Hepatocyte (in vitro differentiated cells): ENCODE data around the gene TMEFF2.

ENCODE experiments used
- EZH2 ChIP-seq: fragments of 200-600 bp; sonication (generic); IDR thresholded peaks from 2 replicates; pipeline ENCODE4 v1.6.1; 2016; ENCODE audit warnings: antibody characterized with exemption, mild to moderate bottlenecking, borderline replicate concordance
- EZH2phosphoT487 ChIP-seq: fragments of 200-600 bp; sonication (generic); IDR thresholded peaks from one replicate; pipeline ENCODE4 v1.6.1; 2018; ENCODE audit warnings: antibody characterized with exemption, mild to moderate bottlenecking, low read depth, moderate library complexity; ENCODE audit not compliant: unreplicated experiment, severe bottlenecking
- TF ChIP-seq, protein P1 (sequence below): fragments of 200-600 bp; sonication (generic); IDR thresholded peaks from 2 replicates; pipeline ENCODE4 v1.5.1; 2016; ENCODE audit warnings: antibody characterized with exemption, mild to moderate bottlenecking; ENCODE audit not compliant: poor library complexity

DNA sequence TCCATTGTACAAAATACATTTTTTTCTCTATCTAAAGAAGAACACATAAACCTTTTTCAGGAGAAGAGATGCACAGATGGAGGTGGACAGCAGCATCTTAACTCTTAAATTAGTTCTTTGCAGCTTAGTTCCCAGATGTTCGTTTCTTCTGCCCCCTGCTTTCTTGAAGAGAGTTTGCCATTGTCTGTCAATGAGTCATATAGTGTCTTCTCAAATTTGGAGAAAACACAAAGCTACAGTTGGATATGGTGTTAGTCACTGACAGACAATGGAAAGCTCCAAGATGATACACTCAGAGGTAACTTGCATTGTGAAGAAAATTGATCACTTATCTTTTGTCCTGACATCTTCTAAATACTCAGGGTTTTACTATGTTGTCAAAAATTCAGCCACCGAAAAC lies 48.8 kb upstream of the TMEFF2 start:
- TF ChIP-seq, protein P1, sequence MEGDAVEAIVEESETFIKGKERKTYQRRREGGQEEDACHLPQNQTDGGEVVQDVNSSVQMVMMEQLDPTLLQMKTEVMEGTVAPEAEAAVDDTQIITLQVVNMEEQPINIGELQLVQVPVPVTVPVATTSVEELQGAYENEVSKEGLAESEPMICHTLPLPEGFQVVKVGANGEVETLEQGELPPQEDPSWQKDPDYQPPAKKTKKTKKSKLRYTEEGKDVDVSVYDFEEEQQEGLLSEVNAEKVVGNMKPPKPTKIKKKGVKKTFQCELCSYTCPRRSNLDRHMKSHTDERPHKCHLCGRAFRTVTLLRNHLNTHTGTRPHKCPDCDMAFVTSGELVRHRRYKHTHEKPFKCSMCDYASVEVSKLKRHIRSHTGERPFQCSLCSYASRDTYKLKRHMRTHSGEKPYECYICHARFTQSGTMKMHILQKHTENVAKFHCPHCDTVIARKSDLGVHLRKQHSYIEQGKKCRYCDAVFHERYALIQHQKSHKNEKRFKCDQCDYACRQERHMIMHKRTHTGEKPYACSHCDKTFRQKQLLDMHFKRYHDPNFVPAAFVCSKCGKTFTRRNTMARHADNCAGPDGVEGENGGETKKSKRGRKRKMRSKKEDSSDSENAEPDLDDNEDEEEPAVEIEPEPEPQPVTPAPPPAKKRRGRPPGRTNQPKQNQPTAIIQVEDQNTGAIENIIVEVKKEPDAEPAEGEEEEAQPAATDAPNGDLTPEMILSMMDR = no peak
- TF ChIP-seq EZH2 (no peak), EZH2phosphoT487 (no peak)
